ENCODE data around the gene ARHGEF19. TPM values are rescaled to one million over a fixed set of nuclear protein-coding genes. Genes with fewer than 3 reads are reported as not detected.

The ARHGEF19 gene
- total and polyA plus RNA-seq, 8 donors = 10.4 to 67.7 (median 56.5) TPM

GRCh38 chr1:16205334-16205671, 7.1 kb downstream of the ARHGEF19 start:
- H3K9me3 ChIP-seq = no peaks in the 10 kb centered on the region
- peaks cover 6 to 22% of the 10 kb centered on the region in 2 donors for H3K4me1 ChIP-seq
- DNase-seq (peak in 1 of 4 donors; percentile 65), ATAC-seq (no peak)
- H3K4me3 ChIP-seq = no peak overlapping the region
- H3K36me3 ChIP-seq = peaks cover 0 to 6% of the 10 kb centered on the region in 2 donors
- no peak overlapping the region for H3K27ac ChIP-seq
- intact Hi-C loops (cut with DNase I) = no loop called here
- no peak for TF ChIP-seq CTCF (IDR thresholded peaks at IDR 0.05)
- no peaks in the 10 kb centered on the region for H3K27me3 ChIP-seq

DNA sequence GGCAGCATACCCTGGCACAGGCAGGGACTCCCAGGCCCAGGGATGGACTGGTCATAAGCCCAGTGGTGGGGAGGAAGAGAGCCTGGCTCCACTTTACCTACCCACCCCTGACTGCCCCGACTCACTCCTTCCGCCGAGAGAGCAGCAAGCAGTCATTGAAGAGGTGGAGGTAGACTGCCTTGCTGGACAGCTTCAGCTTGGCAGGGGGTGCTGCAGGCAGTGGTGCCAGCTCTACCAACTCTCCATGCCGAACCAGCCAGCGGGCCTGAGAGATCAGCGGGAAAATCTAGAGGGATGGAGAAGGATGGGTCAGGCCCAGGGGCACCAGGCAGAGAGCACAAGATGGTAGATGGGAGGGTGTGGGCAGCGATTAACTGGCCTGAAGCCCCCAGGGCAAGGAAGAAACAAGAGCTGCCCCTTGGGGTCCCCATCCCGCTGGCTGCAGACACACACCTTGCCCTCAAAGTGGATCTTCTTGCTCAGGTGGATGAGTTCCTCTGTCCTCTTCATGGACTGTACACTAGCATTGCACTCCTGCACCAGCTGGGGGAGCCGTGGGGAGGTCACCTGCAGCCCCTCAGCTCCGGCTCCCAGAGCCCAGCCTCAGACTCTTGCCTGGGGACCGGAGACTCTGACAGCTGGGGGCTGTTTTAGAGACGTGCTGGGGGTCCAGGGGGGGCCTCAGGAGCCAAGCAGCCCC, 7.7 kb downstream of the ARHGEF19 start:
- H3K4me3 ChIP-seq = no peak overlapping the region
- no peak overlapping the region for H3K27ac ChIP-seq
- no peaks in the 10 kb centered on the region for H3K27me3 ChIP-seq
- DNase-seq = peak in 1 of 4 donors; percentile 76
- intact Hi-C loops (cut with DNase I) = no loop called here
- H3K9me3 ChIP-seq = no peaks in the 10 kb centered on the region
- H3K4me1 ChIP-seq = peaks cover 6 to 22% of the 10 kb centered on the region in 2 donors
- peaks cover 0 to 6% of the 10 kb centered on the region in 2 donors for H3K36me3 ChIP-seq
- no peak for ATAC-seq
- no peak for TF ChIP-seq CTCF (IDR thresholded peaks at IDR 0.05)

- H3K27ac ChIP-seq = no peak overlapping the region
- no peaks in the 10 kb centered on the region for H3K9me3 ChIP-seq
- H3K4me3 ChIP-seq = no peak overlapping the region
- no peak for TF ChIP-seq CTCF (IDR thresholded peaks at IDR 0.05)
- H3K27me3 ChIP-seq = no peaks in the 10 kb centered on the region
- ATAC-seq = no peak
- peaks cover 0 to 6% of the 10 kb centered on the region in 2 donors for H3K36me3 ChIP-seq
- DNase-seq = peak in 1 of 4 donors; percentile 1
- peaks cover 6 to 22% of the 10 kb centered on the region in 2 donors for H3K4me1 ChIP-seq
- intact Hi-C loops (cut with DNase I) = no loop called here
Observed at GRCh38 chr1:16204216-16204615, 8.2 kb downstream of the ARHGEF19 start.

DNA sequence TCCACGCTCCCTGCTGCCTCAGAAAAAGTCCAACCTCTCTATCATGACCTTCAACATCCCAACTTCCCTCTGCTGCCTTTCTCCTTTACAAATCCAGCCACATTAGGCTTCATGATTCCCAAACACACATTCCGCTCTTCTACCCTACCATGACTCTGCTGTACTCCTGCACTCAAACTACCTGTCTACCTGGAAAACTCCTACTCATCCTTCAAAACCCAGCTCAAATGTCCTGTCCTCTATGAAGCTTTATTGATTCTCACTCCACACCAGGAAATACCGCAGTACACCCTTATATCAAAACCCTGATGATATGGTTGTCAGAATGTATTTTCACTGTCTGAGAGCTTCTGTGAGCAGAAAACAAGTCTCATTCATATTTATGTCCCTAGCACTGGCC, 8.9 kb downstream of the ARHGEF19 start:
- Histone ChIP-seq H3K4me3 (no peak overlapping the region), H3K4me1 (peaks cover 6 to 22% of the 10 kb centered on the region in 2 donors), H3K27me3 (no peaks in the 10 kb centered on the region), H3K9me3 (no peaks in the 10 kb centered on the region), H3K27ac (no peak overlapping the region), H3K36me3 (peaks cover 0 to 11% of the 10 kb centered on the region in 2 donors)
- ATAC-seq = no peak
- TF ChIP-seq CTCF (IDR thresholded peaks at IDR 0.05) = no peak
- DNase-seq = no peak
- intact Hi-C loops (cut with DNase I) = no loop called here

DNA sequence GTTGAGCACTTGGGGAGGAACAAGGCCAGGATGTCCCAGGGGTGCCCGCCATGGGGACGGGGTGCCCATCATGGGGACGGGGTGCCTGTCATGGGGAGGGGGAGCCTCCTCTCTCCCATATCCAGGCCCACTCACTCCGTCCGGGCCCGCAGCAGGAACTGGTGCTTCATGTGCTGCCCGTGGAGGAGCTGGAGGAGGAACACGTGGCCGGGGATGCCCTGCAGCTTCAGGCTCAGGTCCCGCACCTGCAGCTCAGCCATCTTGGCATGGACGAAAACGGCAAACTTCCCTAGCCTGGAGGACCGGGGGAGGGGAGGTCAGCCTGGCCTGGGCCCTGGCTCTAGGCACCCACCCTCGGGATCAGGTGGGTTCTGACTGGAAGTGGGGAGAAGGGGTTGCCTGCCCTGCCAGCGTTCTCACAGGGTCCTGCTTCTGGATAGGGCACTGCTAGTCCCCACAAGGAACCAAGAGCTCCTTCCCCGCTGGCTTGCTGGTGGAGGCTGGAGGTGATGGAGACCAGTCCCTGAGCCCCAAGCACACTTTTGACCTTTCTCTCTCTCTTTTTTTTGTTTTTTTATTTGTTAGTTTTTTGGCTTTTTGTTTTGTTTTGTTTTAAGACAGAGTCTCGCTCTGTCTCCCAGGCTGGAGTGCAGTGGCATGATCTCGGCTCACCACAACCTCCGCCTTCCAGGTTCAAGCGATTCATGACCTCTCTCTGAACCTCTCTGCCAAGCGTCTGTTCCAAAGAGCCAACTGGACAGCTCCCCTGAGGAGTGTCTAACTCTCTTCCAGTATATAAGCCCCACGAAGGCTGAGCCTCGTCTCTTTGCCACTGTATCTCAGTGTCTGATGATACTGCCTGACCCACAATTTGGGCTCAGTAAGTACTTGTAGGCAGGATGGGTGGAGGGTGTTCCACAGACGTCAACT, 9.9 kb downstream of the ARHGEF19 start:
- Histone ChIP-seq H3K27ac (no peak overlapping the region), H3K4me3 (no peak overlapping the region), H3K9me3 (no peaks in the 10 kb centered on the region), H3K27me3 (no peaks in the 10 kb centered on the region), H3K36me3 (peaks cover 0 to 17% of the 10 kb centered on the region in 2 donors), H3K4me1 (peaks cover 6 to 14% of the 10 kb centered on the region in 2 donors)
- ATAC-seq = no peak
- peak in 1 of 4 donors; percentile 52 for DNase-seq
- intact Hi-C loops (cut with DNase I) = no loop called here
- no peak for TF ChIP-seq CTCF (IDR thresholded peaks at IDR 0.05)

Measured in left lung (tissue), 10 donors.